ENCODE data around the gene CAPRIN1.

CAPRIN1 gene

DNA sequence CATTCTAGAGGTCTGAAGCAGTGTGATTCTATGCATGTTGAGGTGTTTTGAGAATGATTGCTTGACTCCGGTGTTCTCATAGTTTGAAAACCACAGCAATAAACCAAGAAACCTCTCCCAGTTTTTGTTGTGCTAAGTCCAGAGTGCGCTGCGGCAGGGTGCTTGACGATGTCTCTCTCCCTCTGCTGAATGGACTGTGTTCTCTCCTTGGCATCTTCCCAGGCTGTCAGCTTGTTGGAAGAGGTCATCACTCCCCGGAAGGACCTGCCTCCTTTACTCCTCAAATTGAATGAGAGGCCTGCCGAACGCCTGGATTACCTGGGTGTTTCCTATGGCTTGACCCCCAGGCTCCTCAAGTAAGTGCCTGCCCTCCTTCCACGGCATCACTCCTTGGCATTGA is 84.9 kb downstream of the CAPRIN1 start:
- H2AFZ ChIP-seq (ENCODE audit: low read length): no peak overlapping the region
- no peaks in the 10 kb centered on the region for H3K27me3 ChIP-seq (ENCODE audit: insufficient read depth, low read length, poor library complexity, severe bottlenecking)
- H3K4me3 ChIP-seq (ENCODE audit: low read length, poor library complexity, severe bottlenecking): no peak overlapping the region
- no peak for TF ChIP-seq EZH2phosphoT487 (IDR thresholded peaks at IDR 0.05; ENCODE audit: borderline replicate concordance)
- TF ChIP-seq, protein P1, sequence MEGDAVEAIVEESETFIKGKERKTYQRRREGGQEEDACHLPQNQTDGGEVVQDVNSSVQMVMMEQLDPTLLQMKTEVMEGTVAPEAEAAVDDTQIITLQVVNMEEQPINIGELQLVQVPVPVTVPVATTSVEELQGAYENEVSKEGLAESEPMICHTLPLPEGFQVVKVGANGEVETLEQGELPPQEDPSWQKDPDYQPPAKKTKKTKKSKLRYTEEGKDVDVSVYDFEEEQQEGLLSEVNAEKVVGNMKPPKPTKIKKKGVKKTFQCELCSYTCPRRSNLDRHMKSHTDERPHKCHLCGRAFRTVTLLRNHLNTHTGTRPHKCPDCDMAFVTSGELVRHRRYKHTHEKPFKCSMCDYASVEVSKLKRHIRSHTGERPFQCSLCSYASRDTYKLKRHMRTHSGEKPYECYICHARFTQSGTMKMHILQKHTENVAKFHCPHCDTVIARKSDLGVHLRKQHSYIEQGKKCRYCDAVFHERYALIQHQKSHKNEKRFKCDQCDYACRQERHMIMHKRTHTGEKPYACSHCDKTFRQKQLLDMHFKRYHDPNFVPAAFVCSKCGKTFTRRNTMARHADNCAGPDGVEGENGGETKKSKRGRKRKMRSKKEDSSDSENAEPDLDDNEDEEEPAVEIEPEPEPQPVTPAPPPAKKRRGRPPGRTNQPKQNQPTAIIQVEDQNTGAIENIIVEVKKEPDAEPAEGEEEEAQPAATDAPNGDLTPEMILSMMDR (conservative IDR thresholded peaks at IDR 0.05; ENCODE audit: low read length): no peak
- H3K9me2 ChIP-seq (replicated peaks; ENCODE audit: low read depth, low read length): no peaks in the 10 kb centered on the region
- no peaks in the 10 kb centered on the region for H4K20me1 ChIP-seq (ENCODE audit: insufficient read depth, low read length, poor library complexity, severe bottlenecking)
- no peaks in the 10 kb centered on the region for H3K4me1 ChIP-seq (ENCODE audit: insufficient read depth, low read length, poor library complexity, severe bottlenecking)
- H3K9ac ChIP-seq (ENCODE audit: low read depth, low read length, poor library complexity, severe bottlenecking): no peak overlapping the region
- H3K4me2 ChIP-seq (ENCODE audit: low read depth, low read length, poor library complexity, severe bottlenecking): no peak overlapping the region
- no peaks in the 10 kb centered on the region for H3K9me3 ChIP-seq (ENCODE audit: insufficient read depth, low read depth, low read length)
- no peaks in the 10 kb centered on the region for H3F3A ChIP-seq (ENCODE audit: low read depth)
- no peaks in the 10 kb centered on the region for H3K79me2 ChIP-seq (ENCODE audit: insufficient read depth, low read length)
- peaks cover 85% of the 10 kb centered on the region; the same call in 1 of the 2 replicates for H3K36me3 ChIP-seq (ENCODE audit: insufficient read depth, low read length)

DNA sequence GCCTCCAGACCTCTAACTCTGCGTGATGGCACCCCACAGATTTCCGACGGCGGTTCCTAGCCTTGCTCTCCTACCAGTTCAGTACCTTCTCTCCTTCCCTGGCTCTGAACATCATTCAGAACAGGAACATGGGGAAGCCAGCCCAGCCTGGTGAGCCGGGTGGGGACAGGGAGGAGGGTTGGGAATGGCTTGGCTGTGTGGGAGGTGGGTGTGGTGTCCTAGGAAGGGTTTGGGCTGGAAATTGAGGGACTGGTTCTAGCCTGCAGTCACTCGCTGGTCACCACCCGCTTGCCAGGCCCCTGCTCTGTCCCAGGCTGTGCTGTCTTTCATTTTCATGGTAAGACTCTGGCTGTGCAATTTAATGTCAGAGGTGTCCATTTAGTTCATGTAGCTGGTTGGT is 87.8 kb downstream of the CAPRIN1 start:
- Histone ChIP-seq H3K9ac (ENCODE audit: low read depth, low read length, poor library complexity, severe bottlenecking) (no peak overlapping the region), H3K27me3 (ENCODE audit: insufficient read depth, low read length, poor library complexity, severe bottlenecking) (no peaks in the 10 kb centered on the region), H3K4me2 (ENCODE audit: low read depth, low read length, poor library complexity, severe bottlenecking) (no peak overlapping the region), H3K36me3 (ENCODE audit: insufficient read depth, low read length) (peaks cover 89% of the 10 kb centered on the region; the same call in 1 of the 2 replicates), H4K20me1 (ENCODE audit: insufficient read depth, low read length, poor library complexity, severe bottlenecking) (no peaks in the 10 kb centered on the region), H3K79me2 (ENCODE audit: insufficient read depth, low read length) (no peaks in the 10 kb centered on the region), H3K9me3 (ENCODE audit: insufficient read depth, low read depth, low read length) (no peaks in the 10 kb centered on the region), H3K4me3 (ENCODE audit: low read length, poor library complexity, severe bottlenecking) (no peak overlapping the region), H2AFZ (ENCODE audit: low read length) (no peak overlapping the region), H3F3A (ENCODE audit: low read depth) (no peaks in the 10 kb centered on the region), H3K4me1 (ENCODE audit: insufficient read depth, low read length, poor library complexity, severe bottlenecking) (no peaks in the 10 kb centered on the region), H3K9me2 (replicated peaks; ENCODE audit: low read depth, low read length) (no peaks in the 10 kb centered on the region)
- no peak for TF ChIP-seq EZH2phosphoT487 (IDR thresholded peaks at IDR 0.05; ENCODE audit: borderline replicate concordance)
- TF ChIP-seq, protein P1 (conservative IDR thresholded peaks at IDR 0.05; ENCODE audit: low read length): no peak

DNA sequence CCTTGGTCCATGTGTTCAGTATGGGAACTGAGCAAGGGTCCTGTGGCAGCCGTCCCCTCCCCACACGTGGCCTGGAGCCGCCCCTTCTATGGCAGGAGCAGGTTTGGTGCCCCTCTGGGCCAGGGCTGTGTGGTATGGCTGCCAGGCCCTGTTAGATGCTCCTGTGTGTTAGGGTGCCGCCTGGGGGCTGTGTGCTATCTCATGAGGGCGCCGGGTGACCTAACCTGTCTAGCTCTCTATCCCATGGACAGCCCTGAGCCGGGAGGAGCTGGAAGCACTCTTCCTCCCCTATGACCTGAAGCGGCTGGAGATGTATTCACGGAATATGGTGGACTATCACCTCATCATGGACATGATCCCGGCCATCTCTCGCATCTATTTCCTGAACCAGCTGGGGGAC is 88.6 kb downstream of the CAPRIN1 start:
- Histone ChIP-seq H3K36me3 (ENCODE audit: insufficient read depth, low read length) (peaks cover 89% of the 10 kb centered on the region; the same call in 1 of the 2 replicates), H3F3A (ENCODE audit: low read depth) (no peaks in the 10 kb centered on the region)
- TF ChIP-seq, protein P1 (conservative IDR thresholded peaks at IDR 0.05; ENCODE audit: low read length): no peak
- no peak for TF ChIP-seq EZH2phosphoT487 (IDR thresholded peaks at IDR 0.05; ENCODE audit: borderline replicate concordance)

More for the DNA sequence above, 88.6 kb downstream of the CAPRIN1 start:
- no peaks in the 10 kb centered on the region for H3K4me1 ChIP-seq (ENCODE audit: insufficient read depth, low read length, poor library complexity, severe bottlenecking)
- H2AFZ ChIP-seq (ENCODE audit: low read length): no peak overlapping the region
- no peak overlapping the region for H3K4me2 ChIP-seq (ENCODE audit: low read depth, low read length, poor library complexity, severe bottlenecking)
- no peaks in the 10 kb centered on the region for H3K9me3 ChIP-seq (ENCODE audit: insufficient read depth, low read depth, low read length)
- H3K27me3 ChIP-seq (ENCODE audit: insufficient read depth, low read length, poor library complexity, severe bottlenecking): no peaks in the 10 kb centered on the region
- H3K9ac ChIP-seq (ENCODE audit: low read depth, low read length, poor library complexity, severe bottlenecking): no peak overlapping the region
- no peaks in the 10 kb centered on the region for H3K79me2 ChIP-seq (ENCODE audit: insufficient read depth, low read length)
- H3K4me3 ChIP-seq (ENCODE audit: low read length, poor library complexity, severe bottlenecking): no peak overlapping the region
- no peaks in the 10 kb centered on the region for H3K9me2 ChIP-seq (replicated peaks; ENCODE audit: low read depth, low read length)
- H4K20me1 ChIP-seq (ENCODE audit: insufficient read depth, low read length, poor library complexity, severe bottlenecking): no peaks in the 10 kb centered on the region
